OCI-LY3 (cell line): ENCODE measurements around the gene FDXACB1.

Experiments used
- H2AFZ ChIP-seq: fragments of 200-600, 300-600 bp; shearing (Covaris generic); 2 replicates; pipeline ENCODE4 v1.6.0; 2014; ENCODE audit warnings: antibody characterized with exemption, low read depth, low read length
- H3K27ac ChIP-seq: fragments of 200-600, 300-600 bp; sonication (generic); 2 replicates; pipeline ENCODE4 v1.5.1; 2014; ENCODE audit warnings: mild to moderate bottlenecking, low read length, moderate library complexity, mixed read lengths
- H3K27me3 ChIP-seq: fragments of 200-600, 300-600 bp; sonication (generic); 2 replicates; pipeline ENCODE4 v1.6.1; 2014; ENCODE audit warnings: low read depth, low read length, mixed read lengths
- H3K36me3 ChIP-seq: fragments of 200-600, 300-600 bp; sonication (generic); replicated peaks from 2 replicates; pipeline ENCODE3; 2014; ENCODE audit warnings: low read depth, low read length, mixed read lengths
- H3K4me1 ChIP-seq: fragments of 300-600, 200-600 bp; sonication (generic); 2 replicates; pipeline ENCODE4 v1.6.1; 2014; ENCODE audit warnings: low read length, mixed read lengths
- H3K4me2 ChIP-seq: fragments of 200-600, 300-600 bp; sonication (generic); 2 replicates; pipeline ENCODE4 v1.6.1; 2014; ENCODE audit warnings: low read length, mixed read lengths
- H3K4me3 ChIP-seq: fragments of 300-600, 200-600 bp; sonication (generic); 2 replicates; pipeline ENCODE4 v1.5.1; 2014; ENCODE audit warnings: antibody characterized with exemption, mild to moderate bottlenecking, low read length, moderate library complexity
- H3K79me2 ChIP-seq: fragments of 300-600, 200-600 bp; shearing (Covaris generic); 2 replicates; pipeline ENCODE4 v1.6.1; 2014; ENCODE audit warnings: mild to moderate bottlenecking, low read length, mixed read lengths
- H3K9ac ChIP-seq: fragments of 300-600, 200-600 bp; shearing (Covaris generic); 2 replicates; pipeline ENCODE4 v1.6.0; 2014; ENCODE audit warnings: mild to moderate bottlenecking, low read length, moderate library complexity
- H3K9me3 ChIP-seq: fragments of 200-600, 300-600 bp; shearing (Covaris generic); 2 replicates; pipeline ENCODE4 v1.6.1; 2014; ENCODE audit warnings: low read length, mixed read lengths; ENCODE audit not compliant: insufficient read depth
- H4K20me1 ChIP-seq: fragments of 200-600, 300-600 bp; sonication (generic); 2 replicates; pipeline ENCODE4 v1.6.1; 2016; ENCODE audit warnings: low read length, mixed read lengths; ENCODE audit not compliant: insufficient read depth
- CTCF ChIP-seq: fragments of 200-600, 300-600 bp; sonication (generic); IDR thresholded peaks from 2 replicates; pipeline ENCODE4 v1.5.1; 2014; ENCODE audit warnings: antibody characterized with exemption, low read length, low read depth
- EZH2phosphoT487 ChIP-seq: fragments of 200-600 bp; shearing (Covaris generic); IDR thresholded peaks from 2 replicates; pipeline ENCODE4 v1.6.1; 2018; ENCODE audit warnings: antibody characterized with exemption, mixed run types, low read depth

The FDXACB1 gene

GRCh38 chr11:111879637-111879960, 634 bp upstream of the FDXACB1 start:
- peaks cover 13% of the 10 kb centered on the region for H3K79me2 ChIP-seq
- no peaks in the 10 kb centered on the region for H3K9me3 ChIP-seq
- peak overlapping the region; percentile 91 for H3K9ac ChIP-seq
- H3K4me3 ChIP-seq = peak overlapping the region; percentile 86
- H3K27ac ChIP-seq = peak overlapping the region; percentile 88
- no peaks in the 10 kb centered on the region for H4K20me1 ChIP-seq
- H3K27me3 ChIP-seq = no peaks in the 10 kb centered on the region
- no peak for TF ChIP-seq EZH2phosphoT487
- no peak for TF ChIP-seq CTCF
- H3K36me3 ChIP-seq = peaks cover 7% of the 10 kb centered on the region
- H3K4me1 ChIP-seq = peaks cover 6% of the 10 kb centered on the region
- peak overlapping the region; percentile 77 for H3K4me2 ChIP-seq
- H2AFZ ChIP-seq = peak overlapping the region; percentile 96

- peak overlapping the region; percentile 96 for H2AFZ ChIP-seq
- no peaks in the 10 kb centered on the region for H3K9me3 ChIP-seq
- no peaks in the 10 kb centered on the region for H4K20me1 ChIP-seq
- H3K4me2 ChIP-seq = peak overlapping the region; percentile 65
- TF ChIP-seq EZH2phosphoT487 (no peak), CTCF (no peak)
- peak overlapping the region; percentile 88 for H3K27ac ChIP-seq
- H3K36me3 ChIP-seq = peaks cover 10% of the 10 kb centered on the region
- peaks cover 13% of the 10 kb centered on the region for H3K79me2 ChIP-seq
- H3K4me1 ChIP-seq = peaks cover 6% of the 10 kb centered on the region
- H3K4me3 ChIP-seq = peak overlapping the region; percentile 86
- no peaks in the 10 kb centered on the region for H3K27me3 ChIP-seq
- peak overlapping the region; percentile 91 for H3K9ac ChIP-seq
Observed at GRCh38 chr11:111878385-111878848, 548 bp downstream of the FDXACB1 start.

- Histone ChIP-seq H3K36me3 (peaks cover 25% of the 10 kb centered on the region), H3K4me2 (peak overlapping the region; percentile 92), H3K27me3 (no peaks in the 10 kb centered on the region), H3K27ac (peak overlapping the region; percentile 14; the same call in 1 of the 2 replicates), H4K20me1 (no peaks in the 10 kb centered on the region), H3K4me1 (peaks cover 15% of the 10 kb centered on the region), H3K9me3 (no peaks in the 10 kb centered on the region), H2AFZ (peak overlapping the region; percentile 98), H3K79me2 (peaks cover 7% of the 10 kb centered on the region), H3K9ac (peak overlapping the region; percentile 81), H3K4me3 (peak overlapping the region; percentile 86)
- TF ChIP-seq EZH2phosphoT487 (no peak), CTCF (no peak)
Observed at GRCh38 chr11:111871693-111872161, 7.2 kb downstream of the FDXACB1 start.

- Histone ChIP-seq H3K27me3 (no peaks in the 10 kb centered on the region), H3K4me3 (peak within 1 kb of the TSS; percentile 86), H4K20me1 (no peaks in the 10 kb centered on the region), H3K4me2 (peak within 1 kb of the TSS; percentile 92), H3K9ac (peak within 1 kb of the TSS; percentile 81), H3K79me2 (peaks cover 7% of the 10 kb centered on the region), H3K27ac (peak within 1 kb of the TSS; percentile 67), H3K9me3 (no peaks in the 10 kb centered on the region), H3K36me3 (peaks cover 29% of the 10 kb centered on the region), H3K4me1 (peaks cover 15% of the 10 kb centered on the region), H2AFZ (peak within 1 kb of the TSS; percentile 98)
- TF ChIP-seq EZH2phosphoT487 = no peak
- 0 out of 2 replicates have a peak, but pooled peaks have one; percentile 4 for TF ChIP-seq CTCF
Observed at GRCh38 chr11:111870886-111871692, 7.9 kb downstream of the FDXACB1 start, which contains the start of gene ALG9. Gene ALG9, minus strand, starts transcription at chr11:111871581. Its CDS starts 99 bp downstream, at chr11:111871482.
